ENCODE results near the gene ADGRE2.

GRCh38 chr19:14795078-14795721, 16.8 kb upstream of the ADGRE2 start:
- no peak for TF ChIP-seq CTCF (IDR thresholded peaks at IDR 0.05; ENCODE audit: low read depth, low read length)
- no peak for TF ChIP-seq EZH2phosphoT487 (IDR thresholded peaks at IDR 0.05; ENCODE audit: low read depth)
